ENCODE data around the gene CTDSPL.

Gene CTDSPL

DNA sequence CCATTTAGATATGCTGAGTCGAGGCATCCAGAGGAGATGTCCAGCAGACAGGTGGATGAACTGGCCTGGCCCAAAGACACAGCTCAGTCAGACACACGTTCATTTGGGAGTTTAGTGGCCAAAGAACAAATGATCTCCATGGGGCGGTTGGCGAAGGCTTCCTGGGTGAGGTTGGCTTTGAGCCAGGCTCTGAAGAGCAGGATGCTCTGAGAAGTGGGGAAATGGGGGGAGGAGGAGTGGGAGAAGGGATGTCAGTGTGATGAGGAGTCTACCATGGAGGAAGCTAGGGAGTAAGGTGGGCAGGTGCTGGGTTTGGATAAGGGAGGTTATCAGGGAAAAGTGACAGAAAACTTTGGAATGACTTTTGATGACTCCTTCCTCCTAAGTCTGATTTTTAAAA is 81.4 kb downstream of the CTDSPL start:
- no peak for DNase-seq (ENCODE audit: low read depth, low spot score)

DNA sequence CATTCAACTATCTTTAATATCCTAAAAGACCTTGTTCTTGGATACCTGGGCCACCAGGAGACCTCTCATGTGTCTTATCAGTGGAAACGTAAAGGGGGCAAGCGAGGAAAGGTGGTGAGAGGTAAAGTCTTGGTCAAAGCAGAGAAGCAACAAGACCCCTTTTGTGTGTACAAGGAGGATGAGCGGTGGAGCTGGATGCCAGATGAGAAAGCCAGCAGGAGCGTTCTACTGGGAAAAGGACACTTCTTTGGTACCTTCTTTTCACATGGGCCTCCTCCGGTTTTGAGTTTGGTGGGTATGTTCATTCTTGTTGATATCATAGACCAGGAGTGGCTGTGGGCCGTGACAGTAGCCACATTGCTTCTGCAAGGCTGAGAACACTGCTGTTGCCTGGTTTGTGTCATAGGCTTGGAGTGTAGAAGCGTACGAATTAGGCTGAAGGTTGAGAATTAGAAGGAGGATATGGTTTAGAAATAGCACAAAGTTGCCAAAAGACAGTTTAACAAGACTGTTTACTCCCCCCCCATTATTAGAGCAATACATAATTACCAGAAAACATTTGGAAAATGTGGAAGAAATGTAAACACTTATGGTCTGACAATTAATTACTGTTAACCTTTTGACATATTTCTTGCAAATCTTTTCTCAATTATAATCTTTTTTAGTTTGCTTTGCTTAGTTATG is 82.1 kb downstream of the CTDSPL start:
- no peak for DNase-seq (ENCODE audit: low read depth, low spot score)

DNA sequence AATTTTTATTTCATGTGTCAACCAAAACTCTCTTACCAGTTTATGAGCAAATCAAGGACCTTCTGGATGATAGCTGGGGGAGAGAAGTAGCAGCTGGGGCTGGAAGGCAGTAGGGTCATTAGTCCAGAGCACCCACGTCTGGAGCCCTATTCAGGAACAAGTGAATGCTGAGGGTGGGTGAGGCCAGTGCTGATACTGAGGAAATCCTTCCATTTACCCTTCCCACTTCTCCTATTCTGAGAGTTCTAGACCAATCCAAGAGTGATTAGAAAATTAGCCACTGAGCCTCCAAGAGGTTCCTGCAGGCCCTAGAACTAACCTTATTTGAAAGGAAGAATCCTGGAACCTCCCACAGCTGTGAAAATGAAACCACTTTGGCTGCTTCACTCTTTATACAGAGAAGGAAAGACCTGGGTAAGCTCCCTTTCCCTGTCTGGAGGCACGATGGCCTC is 82.7 kb downstream of the CTDSPL start:
- no peak for DNase-seq (ENCODE audit: low read depth, low spot score)

DNA sequence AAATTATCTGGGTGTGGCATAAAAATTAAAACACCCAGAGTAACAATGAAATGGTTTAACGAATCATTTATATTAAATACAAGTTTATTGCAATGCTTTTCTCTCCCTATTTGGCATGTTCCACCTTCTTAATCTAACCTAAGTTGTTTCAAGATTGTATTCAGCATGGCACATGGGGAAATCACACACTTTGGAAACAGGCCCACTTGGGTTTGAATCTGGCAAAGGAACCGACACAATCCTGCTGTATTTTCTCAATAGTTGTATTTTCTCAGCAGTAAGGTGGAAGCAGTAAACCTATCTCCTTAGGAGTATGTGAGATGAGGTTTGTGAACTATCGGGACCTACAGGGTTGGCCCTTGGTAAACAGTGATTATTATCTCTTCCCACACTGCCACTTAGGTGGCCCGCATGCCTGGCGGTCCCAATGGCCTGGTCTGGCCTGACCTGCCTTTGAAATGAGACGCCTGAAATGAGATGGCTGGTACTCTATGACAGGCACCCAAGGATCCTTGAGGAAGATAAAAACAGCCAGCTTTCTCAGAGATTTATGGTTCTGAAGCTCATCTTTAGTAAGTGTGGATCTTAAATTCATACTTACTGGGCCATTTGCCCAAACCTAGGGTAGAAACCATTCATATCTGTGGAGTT is 83.6 kb downstream of the CTDSPL start:
- no peak for DNase-seq (ENCODE audit: low read depth, low spot score)

DNA sequence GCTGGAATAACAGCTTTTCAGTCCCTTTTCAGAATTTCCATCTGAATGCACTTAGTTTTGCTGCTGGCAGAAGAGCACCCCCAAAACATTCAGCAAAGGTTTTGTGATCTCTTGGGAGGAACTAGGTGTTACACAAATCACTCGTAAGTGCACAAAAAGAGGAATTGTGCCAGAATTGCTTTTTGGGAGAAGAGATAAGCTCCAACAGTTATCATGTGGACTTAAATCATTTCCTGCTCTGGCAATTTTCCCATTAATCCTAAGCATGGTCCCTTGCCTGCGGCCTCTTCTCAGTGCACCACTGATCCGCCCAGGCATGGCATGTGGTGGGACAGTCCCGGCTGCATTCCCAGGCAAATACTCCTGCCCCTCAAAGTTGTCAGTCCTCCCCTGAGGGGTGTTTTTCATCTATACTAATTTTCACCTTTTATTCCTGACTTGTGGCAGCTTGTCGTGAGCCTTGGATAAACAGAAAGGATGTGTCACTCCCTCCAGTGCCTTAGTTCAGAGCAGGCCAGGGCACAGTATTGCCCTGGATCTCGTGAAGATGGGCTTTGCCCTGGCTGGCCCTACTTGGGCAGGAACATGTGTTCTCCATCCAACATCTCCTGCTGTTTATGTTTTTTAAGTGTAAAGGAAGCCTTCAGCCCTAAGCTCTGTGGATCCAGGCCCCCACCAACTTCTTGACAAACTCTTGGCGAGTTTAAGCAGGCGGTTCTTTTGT is 84.3 kb downstream of the CTDSPL start:
- DNase-seq (ENCODE audit: low read depth, low spot score) = no peak

DNA sequence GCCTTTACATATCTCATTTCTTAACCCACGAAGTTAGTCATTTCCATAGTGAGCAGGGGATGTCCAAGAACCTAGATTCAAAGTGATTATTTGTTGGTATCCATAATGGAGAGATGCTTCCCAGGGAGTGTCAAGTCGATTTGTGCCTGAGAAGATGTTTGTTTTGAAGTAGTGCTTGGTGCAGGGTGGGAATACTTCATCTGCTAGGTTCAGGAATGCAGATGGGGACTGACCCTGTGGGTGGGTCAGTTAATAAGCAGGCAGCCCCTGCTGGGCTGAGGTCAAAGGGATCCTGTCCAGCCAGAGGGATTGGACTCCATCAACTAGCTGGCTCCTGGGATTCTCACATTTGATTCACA is 84.8 kb downstream of the CTDSPL start:
- no peak for DNase-seq (ENCODE audit: low read depth, low spot score)

DNA sequence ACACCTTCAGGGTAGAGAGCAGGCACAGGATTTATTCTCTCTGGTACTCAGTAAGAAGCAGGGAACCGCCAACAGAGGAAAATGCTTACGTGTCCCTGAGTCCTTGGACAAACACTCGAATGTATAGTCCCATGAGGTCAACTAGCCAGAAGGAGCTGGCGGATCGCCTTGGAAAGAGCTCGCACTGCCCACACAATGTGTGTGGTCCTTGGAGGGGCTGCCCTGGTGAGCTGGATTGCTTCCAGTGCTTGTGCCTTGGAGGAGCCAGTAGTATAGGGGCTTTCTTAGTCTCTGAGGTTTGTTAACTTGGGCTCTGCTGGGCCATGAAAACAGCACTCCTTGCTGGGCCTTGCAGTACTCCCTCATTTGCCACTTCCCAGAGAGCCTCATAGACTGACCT is 88.2 kb downstream of the CTDSPL start:
- DNase-seq (ENCODE audit: low read depth, low spot score) = no peak

DNA sequence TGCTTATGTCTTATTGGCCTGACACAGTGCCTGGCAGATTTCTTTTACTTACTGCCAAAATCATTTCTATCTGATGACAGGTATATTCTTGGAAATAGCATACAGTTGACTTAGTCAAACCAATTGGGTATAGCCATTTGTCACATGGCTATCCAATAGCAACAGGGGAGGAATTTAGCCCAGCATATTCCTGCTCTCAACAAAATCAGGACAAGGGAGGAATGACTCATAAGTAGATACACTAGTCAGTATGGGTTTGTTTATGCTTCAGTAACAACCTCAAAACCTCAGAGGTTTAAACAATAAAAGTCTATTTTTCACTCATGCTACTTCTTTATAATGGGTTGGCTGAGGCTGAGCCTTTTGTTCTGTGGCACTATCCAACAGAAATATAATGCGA is 90.9 kb downstream of the CTDSPL start:
- no peak for DNase-seq (ENCODE audit: low read depth, low spot score)

DNA sequence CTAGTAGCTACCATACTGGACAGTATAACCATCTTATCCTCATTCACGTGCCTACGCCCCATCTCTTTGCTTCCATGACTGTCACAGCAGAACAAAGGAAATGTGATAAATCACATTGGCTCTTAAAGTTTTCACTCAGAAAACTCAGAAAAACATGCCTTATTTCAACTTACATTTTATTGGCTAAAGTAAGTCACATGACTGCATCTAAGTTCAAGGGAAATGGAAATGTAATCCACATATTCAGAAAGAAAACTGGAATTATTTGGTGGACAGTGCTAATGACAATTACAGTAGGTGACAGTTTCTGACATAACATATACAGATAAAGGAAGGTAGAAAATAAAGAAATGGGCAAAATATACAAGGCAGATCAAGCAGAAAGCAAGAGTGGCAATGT is 91.5 kb downstream of the CTDSPL start:
- DNase-seq (ENCODE audit: low read depth, low spot score) = no peak

DNA sequence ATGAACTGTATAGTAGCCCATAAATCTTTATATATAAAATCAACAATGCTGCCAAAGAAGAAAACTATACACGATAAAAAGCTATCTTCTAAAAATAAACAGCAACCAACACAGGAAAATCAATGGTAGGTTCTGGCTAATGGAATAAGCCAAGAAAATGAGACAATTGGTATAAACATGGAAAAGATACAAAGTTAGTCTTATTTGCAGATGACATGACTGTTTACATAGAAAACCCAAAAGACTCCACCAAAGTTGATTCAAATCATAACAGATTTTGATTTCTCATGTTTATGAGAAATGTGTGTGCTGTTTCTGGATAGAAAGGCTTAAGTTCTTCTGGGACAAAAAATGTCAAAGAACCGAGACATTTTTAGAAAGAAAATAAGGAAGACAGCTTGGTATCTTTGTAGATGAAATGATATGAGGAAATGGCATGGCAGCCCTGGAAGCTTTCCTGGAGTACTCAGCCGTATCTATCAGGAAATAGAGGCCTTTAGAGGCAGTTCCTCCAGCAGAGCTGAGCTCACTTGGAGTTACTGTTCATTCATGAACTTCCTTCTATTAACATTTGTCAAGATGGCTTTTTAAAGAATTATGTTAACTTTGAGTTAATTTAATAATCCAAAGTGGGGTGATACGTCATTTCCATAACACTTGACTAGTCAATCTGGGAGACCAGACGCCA is 92.2 kb downstream of the CTDSPL start:
- DNase-seq (ENCODE audit: low read depth, low spot score) = no peak

DNA sequence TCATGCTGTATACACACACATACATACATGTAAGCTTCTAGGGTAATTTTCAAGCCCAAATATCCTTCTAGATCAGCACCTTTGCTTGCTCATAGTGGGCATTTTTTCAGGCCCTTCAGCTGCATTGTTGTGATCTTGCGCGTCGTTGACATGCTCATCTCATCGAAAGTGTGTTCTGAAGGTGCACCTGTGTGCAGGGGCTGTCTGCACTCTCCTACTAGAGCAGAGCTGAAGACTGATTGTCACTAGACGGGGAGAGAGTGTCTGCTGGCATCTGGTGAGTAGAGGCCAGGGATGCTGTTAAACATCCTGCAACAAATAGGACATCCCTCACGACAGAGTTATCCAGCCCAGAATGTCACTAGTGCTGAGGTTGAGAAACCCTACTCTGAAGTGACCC is 93.2 kb downstream of the CTDSPL start:
- no peak for DNase-seq (ENCODE audit: low read depth, low spot score)

DNA sequence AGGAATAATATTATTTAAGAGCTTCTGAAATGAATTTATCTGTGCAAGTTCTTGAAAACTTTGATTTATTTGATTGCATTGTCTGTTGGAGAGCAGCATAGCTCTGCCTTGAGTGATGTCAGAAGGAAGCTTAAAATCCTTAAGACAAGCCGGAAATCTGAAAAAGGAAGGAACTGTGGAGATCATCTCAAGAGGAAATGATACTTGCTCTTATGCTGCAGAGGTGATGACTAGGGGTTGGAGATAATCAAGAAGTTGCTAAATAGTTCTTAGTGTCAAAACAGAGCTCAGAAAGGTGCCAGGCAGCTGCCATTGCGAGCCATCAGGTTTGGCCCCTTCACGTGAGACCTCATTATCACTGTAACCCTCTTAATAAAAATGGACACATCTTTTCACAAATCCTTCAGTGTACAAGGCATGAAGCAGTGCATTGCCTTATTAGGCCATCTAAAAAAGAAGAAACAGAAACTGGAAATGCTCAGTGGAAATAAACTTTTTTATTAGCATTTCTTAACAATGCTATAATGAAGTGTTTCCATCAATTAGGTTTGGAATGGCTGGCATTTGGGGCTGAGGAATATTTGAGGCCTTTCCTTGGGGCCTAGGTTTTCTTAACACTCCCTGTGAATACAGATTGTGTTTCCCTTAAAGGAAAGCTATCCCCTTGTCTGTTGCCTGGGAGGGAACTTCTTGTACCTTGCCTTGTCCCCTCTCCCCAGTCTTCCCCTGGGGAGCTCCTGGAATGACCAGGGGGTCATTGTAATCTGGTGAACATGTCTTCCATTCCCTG is 94.4 kb downstream of the CTDSPL start:
- DNase-seq (ENCODE audit: low read depth, low spot score) = no peak

DNA sequence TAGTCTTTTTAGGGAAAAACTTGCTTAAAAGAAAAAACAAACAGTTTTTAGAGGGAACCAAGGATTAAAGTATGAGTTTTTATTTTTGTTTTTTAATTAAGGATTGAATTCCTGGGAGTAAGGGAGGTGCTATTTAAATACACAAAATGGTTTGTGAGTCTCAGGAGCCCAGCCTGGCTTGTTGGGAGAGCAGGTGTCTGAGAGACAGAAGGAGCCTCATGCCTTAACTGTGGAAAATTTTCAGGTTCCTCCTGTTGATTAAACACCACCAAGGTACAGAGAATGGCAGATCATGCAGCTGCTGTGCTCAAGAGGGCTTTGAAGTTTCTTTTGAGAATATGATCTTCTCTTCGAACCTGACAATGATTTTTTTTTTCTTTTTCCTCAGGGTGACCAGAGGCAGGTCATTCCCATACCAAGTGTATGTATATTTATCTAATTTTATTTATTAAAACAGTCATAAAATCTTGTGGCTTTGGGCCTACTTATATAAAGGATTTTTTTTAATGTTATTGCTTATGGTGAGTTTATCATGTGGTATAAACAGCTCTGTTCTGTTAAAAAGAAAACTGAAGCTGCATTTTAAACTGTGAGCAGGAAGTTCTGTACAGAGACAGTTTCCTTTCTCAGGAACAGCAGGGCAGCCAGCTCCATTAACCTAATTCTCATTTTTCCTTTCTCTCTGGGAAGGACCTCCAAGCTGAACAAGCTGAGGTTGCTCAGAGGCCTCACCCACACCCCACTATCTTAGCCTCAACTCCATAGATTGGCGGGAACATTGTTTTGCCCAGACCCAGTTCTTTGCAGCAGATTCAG is 95.3 kb downstream of the CTDSPL start:
- DNase-seq (ENCODE audit: low read depth, low spot score) = no peak

DNA sequence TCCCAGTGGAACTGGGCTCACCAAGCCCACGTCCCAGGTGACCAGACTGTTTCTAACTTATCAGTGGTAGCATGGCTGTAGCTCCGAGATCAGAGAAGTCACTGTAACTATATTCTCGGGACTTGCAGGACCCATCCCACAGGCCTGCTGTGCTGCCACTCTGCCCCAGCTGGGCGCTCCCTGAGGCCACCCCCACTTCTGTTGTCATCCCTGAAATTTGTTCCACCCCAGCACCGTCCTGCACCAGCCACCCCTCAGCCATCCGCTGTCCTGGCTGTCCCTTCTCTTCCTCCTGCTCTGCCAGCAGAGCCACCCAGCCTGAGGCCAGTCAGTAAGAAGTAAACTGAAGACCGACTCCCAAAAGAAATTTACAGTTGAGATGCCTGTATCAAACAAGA is 95.9 kb downstream of the CTDSPL start:
- no peak for DNase-seq (ENCODE audit: low read depth, low spot score)

DNA sequence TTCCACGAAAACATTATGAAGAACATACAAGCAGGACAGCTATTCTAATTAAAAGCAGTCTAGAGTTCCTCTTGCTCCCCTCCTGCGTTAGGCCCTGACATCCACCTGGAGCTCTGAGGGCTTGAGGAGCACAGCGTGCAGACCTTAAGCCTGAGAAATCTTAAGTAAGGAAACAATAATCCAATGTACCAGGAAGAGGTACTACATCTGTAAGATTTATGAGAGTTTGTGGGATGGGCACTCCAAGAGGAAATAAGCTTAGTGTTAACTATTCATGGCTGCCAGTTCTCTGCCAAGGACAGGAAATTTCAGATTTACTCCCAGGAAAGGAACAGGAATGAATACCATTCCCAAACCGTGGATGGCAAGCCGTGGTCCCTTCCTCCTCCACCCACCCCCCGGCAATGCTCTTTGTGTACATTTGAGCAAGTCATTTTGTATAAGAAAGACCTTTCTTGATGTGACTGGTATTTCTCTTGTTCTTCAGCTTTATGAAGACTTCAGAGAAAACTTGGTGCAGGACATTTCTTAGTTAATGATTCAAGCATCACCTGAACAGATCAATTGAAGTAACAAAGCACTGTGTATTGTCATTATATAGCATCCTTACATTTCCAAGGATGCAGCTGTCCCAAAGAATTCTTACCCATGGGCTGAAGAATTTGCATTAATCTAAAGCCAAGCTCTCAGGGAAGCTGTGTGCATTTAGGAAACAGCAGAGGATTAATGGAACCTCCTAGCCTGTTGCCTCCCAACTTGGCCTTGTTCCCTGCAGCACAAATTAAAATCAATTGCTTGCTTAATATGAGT is 100.1 kb downstream of the CTDSPL start:
- peak; percentile 56 for DNase-seq (ENCODE audit: low read depth, low spot score)

DNA sequence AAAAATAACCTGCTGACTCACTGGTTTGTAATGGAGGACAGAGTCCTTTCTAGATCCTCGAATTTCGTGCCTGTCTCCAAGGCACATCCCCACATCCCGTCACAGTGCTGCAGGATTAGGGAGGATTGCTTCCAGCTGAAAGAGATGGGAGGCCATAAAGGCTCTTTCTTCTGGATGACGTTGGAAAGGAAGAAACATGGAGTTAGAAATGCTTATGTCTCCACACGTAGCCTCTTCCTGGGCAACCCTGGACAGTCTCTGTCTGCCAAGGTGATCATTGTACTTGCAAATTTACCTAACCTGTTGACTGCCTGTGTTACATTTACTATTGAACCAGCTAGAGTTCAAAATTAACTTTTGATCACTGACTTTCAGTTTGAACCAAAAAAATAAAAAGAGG is 101.3 kb downstream of the CTDSPL start:
- no peak for DNase-seq (ENCODE audit: low read depth, low spot score)

DNA sequence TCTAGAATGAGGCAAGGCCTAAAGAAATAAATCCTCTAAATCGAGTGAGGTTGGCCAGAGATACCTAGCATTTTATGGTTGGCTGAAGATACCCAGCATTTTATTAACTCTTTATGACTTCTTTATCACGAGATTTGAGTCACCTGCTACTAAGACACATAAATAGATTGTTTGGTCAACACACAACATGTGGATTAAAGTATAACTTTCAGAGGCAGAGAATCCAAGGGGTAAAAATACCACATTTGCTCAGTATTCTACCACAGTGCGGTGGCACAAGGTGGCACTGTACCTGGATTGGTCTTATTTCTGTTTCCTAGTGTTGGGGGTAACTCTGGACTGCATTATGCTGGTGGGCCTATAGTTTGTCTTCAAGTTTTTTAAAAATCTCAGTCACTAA is 102.0 kb downstream of the CTDSPL start:
- no peak for DNase-seq (ENCODE audit: low read depth, low spot score)

DNA sequence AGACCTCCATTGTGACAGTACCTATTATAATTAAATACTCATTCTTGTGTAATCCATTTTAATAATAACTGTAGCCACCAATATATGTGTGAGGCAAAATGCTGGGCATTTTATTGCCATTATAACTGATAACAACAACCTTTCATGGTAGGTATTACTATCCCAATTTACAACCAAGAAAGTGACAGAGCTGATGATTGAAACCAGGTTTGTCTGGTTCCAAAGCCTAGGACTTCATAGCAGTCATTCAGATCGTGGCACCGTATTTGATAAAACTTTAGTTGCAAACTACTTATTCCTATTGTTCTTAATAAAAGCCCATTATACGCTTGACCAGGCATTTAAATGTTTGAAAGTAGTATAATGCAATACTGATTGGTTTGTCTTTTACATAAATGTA is 102.5 kb downstream of the CTDSPL start:
- no peak for DNase-seq (ENCODE audit: low read depth, low spot score)

DNA sequence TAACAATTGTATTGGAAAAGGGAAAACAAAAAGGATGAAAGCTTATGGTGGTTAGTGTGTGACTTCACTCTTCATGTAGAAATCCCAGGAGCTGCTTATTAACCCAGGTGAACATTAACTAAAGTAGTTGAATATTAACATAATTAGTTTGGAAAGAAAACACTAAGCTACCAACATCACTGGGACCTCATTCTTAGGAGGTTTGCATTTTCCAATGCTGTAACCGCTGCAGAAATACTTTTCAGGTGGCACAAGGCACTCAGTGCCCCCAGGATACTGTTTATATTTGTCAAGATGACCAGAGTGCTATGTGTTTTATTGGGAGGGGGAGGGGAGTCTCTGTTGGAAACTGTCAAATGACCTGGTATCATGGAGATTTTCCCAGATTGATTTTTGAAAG is 103.0 kb downstream of the CTDSPL start:
- no peak for DNase-seq (ENCODE audit: low read depth, low spot score)

Data from iPS DF 19.7 (cell line).